Effector memory CD4-positive, alpha-beta T cell (primary cell): ENCODE measurements around the gene ULK4.
"Not testable (repeated sequence)": the region's sequence is repeated elsewhere in the genome, so short reads cannot be mapped to it uniquely, and the experiment has no call there.

Experiments used
- DNase-seq, 3 donors: peaks; one replicate each; pipeline ENCODE4 v3.0.0-alpha.2; 2020
- H3K27ac ChIP-seq: 2 replicates; pipeline ENCODE4 v1.7.0; 2013; ENCODE audit warnings: mild to moderate bottlenecking, low read length, moderate library complexity; ENCODE audit not compliant: insufficient read depth, poor library complexity, severe bottlenecking
- H3K27me3 ChIP-seq: replicated peaks from 2 replicates; pipeline ENCODE4 v1.7.0; 2013; ENCODE audit warnings: mild to moderate bottlenecking, low read length; ENCODE audit not compliant: insufficient read depth, control insufficient read depth, poor library complexity, severe bottlenecking
- H3K36me3 ChIP-seq: 2 replicates; pipeline ENCODE4 v1.7.0; 2013; ENCODE audit warnings: mild to moderate bottlenecking, low read length, moderate library complexity; ENCODE audit not compliant: control insufficient read depth, insufficient read depth
- H3K4me1 ChIP-seq: 2 replicates; pipeline ENCODE4 v1.7.0; 2013; ENCODE audit warnings: low read length, mild to moderate bottlenecking; ENCODE audit not compliant: control insufficient read depth, insufficient read depth, poor library complexity, severe bottlenecking
- H3K4me3 ChIP-seq: 2 replicates; pipeline ENCODE4 v1.7.0; 2013; ENCODE audit warnings: low read length, low read depth, mild to moderate bottlenecking; ENCODE audit not compliant: insufficient read depth, poor library complexity, severe bottlenecking
- H3K9me3 ChIP-seq: 2 replicates; pipeline ENCODE4 v1.7.0; 2013; ENCODE audit warnings: mild to moderate bottlenecking, low read length, moderate library complexity; ENCODE audit not compliant: control insufficient read depth

The ULK4 gene

DNA sequence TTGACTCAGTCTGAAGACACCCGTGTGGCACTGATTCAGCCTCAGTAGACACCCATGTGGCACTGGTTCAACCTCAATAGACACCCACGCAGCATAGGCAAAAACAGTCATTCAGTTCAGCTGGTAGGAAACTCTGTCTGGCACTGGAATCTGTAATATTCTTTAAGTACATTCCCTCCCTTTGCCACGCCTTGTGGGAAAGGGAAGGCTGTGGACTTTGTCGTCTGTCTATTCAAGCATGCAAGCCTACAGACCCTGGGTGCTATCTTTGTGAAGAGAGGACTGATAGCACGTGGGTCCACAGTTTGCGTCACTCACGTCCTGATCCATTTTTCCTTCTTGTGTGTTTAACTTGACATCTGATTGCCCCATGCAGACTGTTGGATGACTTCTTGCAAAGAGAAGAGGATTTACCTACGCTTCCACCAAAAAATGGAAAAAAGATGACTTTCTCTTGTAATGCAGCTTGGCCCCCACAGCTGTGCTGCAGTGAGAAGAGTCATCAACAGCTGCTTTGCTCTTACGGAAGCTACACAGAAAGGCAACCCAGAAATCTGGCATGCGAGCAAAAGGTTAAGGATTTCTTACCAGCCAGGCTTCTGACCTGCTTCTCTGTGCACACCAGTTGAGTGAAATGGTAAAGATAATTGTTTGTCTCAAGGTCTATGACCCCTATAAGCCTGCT, 278.1 kb downstream of the ULK4 start:
- Histone ChIP-seq H3K27ac (no peak overlapping the region), H3K4me1 (no peaks in the 10 kb centered on the region)

DNA sequence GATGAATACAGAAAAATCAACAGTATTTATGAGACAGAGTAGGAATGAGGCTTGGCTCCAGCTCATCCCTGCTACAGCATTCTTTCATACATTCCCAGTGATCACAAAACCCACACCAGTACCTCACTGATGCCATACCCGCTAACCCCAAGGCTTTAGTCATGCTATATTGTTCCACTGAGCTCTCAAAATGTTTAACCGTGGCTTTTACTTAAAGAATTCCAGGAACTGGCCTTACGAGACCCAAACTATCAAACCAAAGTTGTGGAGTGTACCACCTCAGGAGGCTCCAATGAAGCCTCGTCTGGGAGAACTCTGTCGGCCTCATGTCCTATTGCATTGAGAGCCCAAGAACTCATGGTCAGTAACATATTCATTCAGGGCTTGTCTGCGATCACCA, 278.9 kb downstream of the ULK4 start:
- Histone ChIP-seq H3K9me3 (no peaks in the 10 kb centered on the region), H3K4me1 (no peaks in the 10 kb centered on the region), H3K36me3 (no peaks in the 10 kb centered on the region), H3K27ac (no peak overlapping the region), H3K4me3 (no peak overlapping the region), H3K27me3 (no peaks in the 10 kb centered on the region)
- DNase-seq: no peak

More for the DNA sequence above, 278.1 kb downstream of the ULK4 start:
- DNase-seq: no peak
- Histone ChIP-seq H3K4me3 (no peak overlapping the region), H3K36me3 (no peaks in the 10 kb centered on the region), H3K27me3 (no peaks in the 10 kb centered on the region), H3K9me3 (no peaks in the 10 kb centered on the region)

GRCh38 chr3:41682382-41682781, 279.5 kb downstream of the ULK4 start:
- Histone ChIP-seq H3K4me1 (no peaks in the 10 kb centered on the region), H3K36me3 (no peaks in the 10 kb centered on the region), H3K27ac (no peak overlapping the region), H3K27me3 (no peaks in the 10 kb centered on the region), H3K4me3 (no peak overlapping the region), H3K9me3 (no peaks in the 10 kb centered on the region)
- no peak for DNase-seq

DNA sequence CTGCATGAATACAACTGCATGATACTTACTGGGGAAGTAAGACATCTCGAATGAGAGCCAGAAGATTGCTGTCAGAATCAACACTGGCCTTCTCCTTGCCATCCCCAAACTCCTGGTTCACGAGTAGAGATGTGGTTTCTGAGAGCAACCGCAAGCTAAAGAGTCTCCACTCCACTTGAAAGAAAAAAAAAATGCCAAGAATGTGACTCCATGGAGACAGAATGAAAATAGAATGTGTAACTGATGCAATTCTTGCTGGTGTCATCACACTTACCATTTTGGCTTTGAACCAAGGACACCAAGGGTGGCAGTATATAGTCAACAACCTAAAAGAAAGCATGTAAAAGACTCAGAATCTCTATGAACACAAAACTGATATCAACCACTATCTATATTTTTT, 280.4 kb downstream of the ULK4 start:
- Histone ChIP-seq H3K27ac (no peak overlapping the region), H3K4me3 (no peak overlapping the region), H3K36me3 (no peaks in the 10 kb centered on the region), H3K27me3 (no peaks in the 10 kb centered on the region), H3K4me1 (no peaks in the 10 kb centered on the region), H3K9me3 (no peaks in the 10 kb centered on the region)
- no peak for DNase-seq

DNA sequence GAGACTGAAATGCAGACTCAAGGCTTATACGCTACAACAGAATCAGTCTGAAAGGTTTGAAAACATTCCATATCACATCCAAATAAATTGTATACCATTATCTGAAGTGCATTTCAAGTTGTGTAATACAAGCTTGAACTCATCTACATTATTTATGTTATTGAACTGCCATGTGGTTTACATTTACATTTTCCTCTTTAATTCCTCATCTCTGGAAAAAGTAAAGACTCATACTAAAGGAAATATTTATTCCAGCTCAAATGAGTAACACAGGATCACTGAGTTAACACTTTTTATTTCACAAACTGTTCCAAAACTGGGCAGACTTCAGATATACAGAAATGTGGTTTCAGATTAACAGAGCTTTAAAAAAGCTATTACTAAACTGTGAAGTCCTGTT, 282.5 kb downstream of the ULK4 start:
- Histone ChIP-seq H3K27me3 (no peaks in the 10 kb centered on the region), H3K27ac (no peak overlapping the region), H3K36me3 (no peaks in the 10 kb centered on the region), H3K4me1 (no peaks in the 10 kb centered on the region), H3K9me3 (no peaks in the 10 kb centered on the region), H3K4me3 (no peak overlapping the region)
- no peak for DNase-seq

DNA sequence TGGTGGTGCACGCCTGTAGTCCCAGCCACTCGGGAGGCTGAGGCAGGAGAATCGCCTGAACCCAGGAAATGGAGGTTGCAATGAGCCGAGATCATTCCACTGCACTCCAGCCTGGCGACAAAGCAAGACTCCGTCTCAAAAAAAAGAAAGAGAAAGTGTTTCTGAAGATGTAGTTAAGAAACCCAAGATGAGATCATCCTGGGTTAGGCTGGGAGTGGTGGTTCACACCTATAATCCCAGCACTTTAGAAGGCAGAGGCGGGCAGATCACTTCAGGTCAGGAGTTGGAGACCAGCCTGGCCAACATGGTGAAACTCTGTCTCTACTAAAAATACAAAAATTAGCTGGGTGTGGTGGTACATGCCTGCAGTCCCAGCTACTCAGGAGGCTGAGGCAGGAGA, 286.8 kb downstream of the ULK4 start:
- H3K36me3 ChIP-seq, H3K9me3 ChIP-seq, H3K4me1 ChIP-seq, DNase-seq, H3K27ac ChIP-seq, H3K27me3 ChIP-seq, H3K4me3 ChIP-seq: not testable (repeated sequence)

DNA sequence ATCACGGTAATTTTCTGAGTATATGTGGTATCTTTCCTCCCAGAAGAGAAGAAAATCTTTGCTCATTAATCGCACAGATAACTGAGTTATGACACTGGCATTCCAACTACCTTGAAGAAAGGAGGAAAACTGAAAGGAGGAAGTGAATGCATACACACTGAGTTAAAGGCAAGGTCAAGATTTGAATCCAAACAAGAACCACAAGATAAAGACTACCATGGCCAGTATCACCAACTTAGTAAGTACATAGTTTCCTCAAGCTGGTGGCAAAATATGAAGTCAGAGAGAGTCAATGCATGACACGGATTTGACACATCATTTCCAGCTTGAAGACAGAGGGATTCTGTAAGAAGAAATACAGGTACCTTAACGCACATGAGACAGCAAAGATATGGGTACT, 287.5 kb downstream of the ULK4 start:
- Histone ChIP-seq H3K27ac (no peak overlapping the region), H3K4me1 (no peaks in the 10 kb centered on the region)
- DNase-seq: no peak

DNA sequence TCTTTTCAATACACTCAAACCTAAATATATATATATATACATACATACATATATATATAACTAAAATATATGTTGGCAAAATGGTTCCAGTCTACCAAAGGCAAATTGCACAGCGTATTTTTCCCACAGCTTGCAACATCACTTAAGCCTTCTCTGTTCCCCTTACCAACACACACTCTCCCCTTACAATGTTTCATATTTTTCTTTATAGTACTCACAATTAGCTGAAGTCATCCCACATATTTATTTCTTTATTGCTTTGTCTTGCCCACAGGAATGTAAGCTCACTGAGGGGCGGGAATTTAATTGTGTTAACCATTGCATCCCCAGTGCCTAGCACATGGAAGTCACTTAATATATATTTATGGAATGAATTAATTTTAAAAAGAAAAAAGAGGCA, 288.3 kb downstream of the ULK4 start:
- no peak for DNase-seq
- no peaks in the 10 kb centered on the region for H3K27me3 ChIP-seq
- no peak overlapping the region for H3K27ac ChIP-seq
- no peaks in the 10 kb centered on the region for H3K9me3 ChIP-seq
- H3K4me1 ChIP-seq: no peaks in the 10 kb centered on the region
- no peaks in the 10 kb centered on the region for H3K36me3 ChIP-seq
- H3K4me3 ChIP-seq: no peak overlapping the region

More for the DNA sequence above, 287.5 kb downstream of the ULK4 start:
- Histone ChIP-seq H3K27me3 (no peaks in the 10 kb centered on the region), H3K36me3 (no peaks in the 10 kb centered on the region), H3K9me3 (no peaks in the 10 kb centered on the region), H3K4me3 (no peak overlapping the region)

- Histone ChIP-seq H3K9me3 (no peaks in the 10 kb centered on the region), H3K27ac (no peak overlapping the region), H3K36me3 (no peaks in the 10 kb centered on the region), H3K4me1 (no peaks in the 10 kb centered on the region), H3K4me3 (no peak overlapping the region), H3K27me3 (no peaks in the 10 kb centered on the region)
- no peak for DNase-seq
Observed at GRCh38 chr3:41668379-41668778, 293.5 kb downstream of the ULK4 start.

DNA sequence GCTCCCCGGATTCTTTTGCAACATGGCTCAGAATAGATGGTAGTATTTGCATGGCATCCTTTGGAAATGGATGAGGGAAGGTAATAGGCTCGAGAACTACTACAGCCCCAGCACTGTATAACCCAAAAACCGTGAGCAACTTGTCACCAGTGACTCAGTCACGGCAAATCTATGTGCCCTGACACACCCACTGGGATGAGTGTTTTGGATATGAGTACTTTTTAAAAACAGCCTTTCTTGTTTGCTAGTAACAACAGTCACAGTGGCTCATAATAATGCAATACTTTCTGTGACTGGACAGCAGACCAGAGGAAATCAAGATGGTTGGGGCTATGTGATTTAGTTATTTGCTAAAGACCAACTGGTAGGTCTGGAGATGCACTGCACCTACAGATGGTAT, 299.6 kb downstream of the ULK4 start:
- no peak overlapping the region for H3K27ac ChIP-seq
- H3K36me3 ChIP-seq: no peaks in the 10 kb centered on the region
- DNase-seq: no peak

More for the DNA sequence above, 299.6 kb downstream of the ULK4 start:
- H3K9me3 ChIP-seq: no peaks in the 10 kb centered on the region
- no peaks in the 10 kb centered on the region for H3K4me1 ChIP-seq
- H3K4me3 ChIP-seq: no peak overlapping the region
- no peaks in the 10 kb centered on the region for H3K27me3 ChIP-seq
